SU-DHL-6 (cell line): ENCODE results near the gene TAPT1.

Source experiments
- H2AFZ ChIP-seq: fragments of 200-600 bp; sonication (generic); 2 replicates; pipeline ENCODE4 v1.6.1; 2014; ENCODE audit warnings: low read depth, mild to moderate bottlenecking, moderate library complexity, mixed read lengths, antibody characterized with exemption, low read length; ENCODE audit not compliant: severe bottlenecking
- H3F3A ChIP-seq: fragments of 200-600 bp; shearing (Covaris generic); 2 replicates; pipeline ENCODE4 v1.6.0; 2016; ENCODE audit warnings: antibody characterized with exemption, mild to moderate bottlenecking; ENCODE audit not compliant: insufficient read depth
- H3K27ac ChIP-seq: fragments of 200-600 bp; sonication (generic); 2 replicates; pipeline ENCODE4 v1.5.1; 2016; ENCODE audit warnings: low read depth, mild to moderate bottlenecking, low read length, moderate library complexity, mixed read lengths
- H3K27me3 ChIP-seq: fragments of 200-600 bp; sonication (generic), shearing (Covaris generic); 2 replicates; pipeline ENCODE4 v1.6.0; 2014; ENCODE audit warnings: mild to moderate bottlenecking, low read length
- H3K36me3 ChIP-seq: fragments of 200-600 bp; sonication (generic); 2 replicates; pipeline ENCODE4 v1.6.1; 2014; ENCODE audit warnings: mild to moderate bottlenecking, low read length, mixed read lengths
- H3K4me2 ChIP-seq: fragments of 300-600, 200-600 bp; shearing (Covaris generic), sonication (generic); 2 replicates; pipeline ENCODE4 v1.6.0; 2014; ENCODE audit warnings: low read length, low read depth, mild to moderate bottlenecking; ENCODE audit not compliant: poor library complexity, severe bottlenecking
- H3K4me3 ChIP-seq: fragments of 200-600 bp; sonication (generic); 2 replicates; pipeline ENCODE4 v1.5.1; 2014; ENCODE audit warnings: antibody characterized with exemption, low read length, mild to moderate bottlenecking, mixed read lengths; ENCODE audit not compliant: insufficient read depth, poor library complexity, severe bottlenecking
- H3K79me2 ChIP-seq: fragments of 200-600 bp; sonication (generic); 2 replicates; pipeline ENCODE4 v1.6.1; 2014; ENCODE audit warnings: mild to moderate bottlenecking, low read length, moderate library complexity; ENCODE audit not compliant: insufficient read depth
- H3K9ac ChIP-seq: fragments of 200-600 bp; sonication (generic); 2 replicates; pipeline ENCODE4 v1.7.0; 2014; ENCODE audit warnings: mild to moderate bottlenecking, low read length
- H3K9me2 ChIP-seq: fragments of 200-600 bp; sonication (generic); replicated peaks from 2 replicates; pipeline ENCODE4 v1.6.1; 2014; ENCODE audit warnings: low read length; ENCODE audit not compliant: insufficient read depth
- H3K9me3 ChIP-seq: fragments of 200-600 bp; sonication (generic); 2 replicates; pipeline ENCODE4 v1.6.1; 2014; ENCODE audit warnings: low read length, mixed read lengths; ENCODE audit not compliant: insufficient read depth
- H4K20me1 ChIP-seq: fragments of 200-600 bp; sonication (generic); 2 replicates; pipeline ENCODE4 v1.6.1; 2014; ENCODE audit warnings: low read depth, mild to moderate bottlenecking, antibody characterized with exemption, low read length, moderate library complexity, mixed read lengths
- CTCF ChIP-seq: fragments of 200-600 bp; sonication (generic); IDR thresholded peaks from one replicate; pipeline ENCODE4 v1.5.1; 2017; ENCODE audit warnings: antibody characterized with exemption, mild to moderate bottlenecking, low read length, moderate library complexity; ENCODE audit not compliant: insufficient read depth, poor library complexity, severe bottlenecking
- EZH2phosphoT487 ChIP-seq: fragments of 200-600 bp; sonication (generic), shearing (Covaris generic); conservative IDR thresholded peaks from 2 replicates; pipeline ENCODE4 v1.6.1; 2018; ENCODE audit warnings: mild to moderate bottlenecking, antibody characterized with exemption, low read length, moderate library complexity, mixed read lengths

TAPT1 gene

GRCh38 chr4:16165931-16166330 is 60.3 kb downstream of the TAPT1 start:
- H3K9me3 ChIP-seq = no peaks in the 10 kb centered on the region
- no peak overlapping the region for H3K27ac ChIP-seq
- no peaks in the 10 kb centered on the region for H3K79me2 ChIP-seq
- no peaks in the 10 kb centered on the region for H3K9me2 ChIP-seq
- no peak overlapping the region for H2AFZ ChIP-seq
- no peak overlapping the region for H3K4me2 ChIP-seq
- no peak overlapping the region for H3K4me3 ChIP-seq
- no peaks in the 10 kb centered on the region for H3K36me3 ChIP-seq
- H3K9ac ChIP-seq = no peak overlapping the region
- H4K20me1 ChIP-seq = no peaks in the 10 kb centered on the region
- H3F3A ChIP-seq = no peaks in the 10 kb centered on the region
- H3K27me3 ChIP-seq = no peaks in the 10 kb centered on the region
- TF ChIP-seq EZH2phosphoT487 = no peak
- no peak for TF ChIP-seq CTCF

GRCh38 chr4:16162891-16163290 is 63.4 kb downstream of the TAPT1 start:
- Histone ChIP-seq H3K79me2 (no peaks in the 10 kb centered on the region), H3F3A (no peaks in the 10 kb centered on the region), H3K4me2 (no peak overlapping the region), H4K20me1 (no peaks in the 10 kb centered on the region), H3K27me3 (no peaks in the 10 kb centered on the region), H3K9me3 (no peaks in the 10 kb centered on the region), H3K9me2 (no peaks in the 10 kb centered on the region), H2AFZ (no peak overlapping the region), H3K9ac (no peak overlapping the region), H3K4me3 (no peak overlapping the region), H3K27ac (no peak overlapping the region), H3K36me3 (no peaks in the 10 kb centered on the region)
- no peak for TF ChIP-seq CTCF
- no peak for TF ChIP-seq EZH2phosphoT487

- Histone ChIP-seq H3K9me3 (no peaks in the 10 kb centered on the region), H3K9ac (no peak overlapping the region), H3K4me3 (no peak overlapping the region), H3F3A (no peaks in the 10 kb centered on the region), H3K9me2 (no peaks in the 10 kb centered on the region), H3K27me3 (no peaks in the 10 kb centered on the region), H3K4me2 (no peak overlapping the region), H3K79me2 (no peaks in the 10 kb centered on the region), H2AFZ (no peak overlapping the region), H4K20me1 (no peaks in the 10 kb centered on the region), H3K36me3 (no peaks in the 10 kb centered on the region), H3K27ac (no peak overlapping the region)
- TF ChIP-seq CTCF = no peak
- no peak for TF ChIP-seq EZH2phosphoT487
Observed at GRCh38 chr4:16161851-16162408, 64.3 kb downstream of the TAPT1 start.
